T47D (cell line): ENCODE measurements around the gene INSYN2B.

Experiments
- DNase-seq, 2 experiments: peaks; one replicate each; pipeline versions ENCODE4 v3.0.0 to v3.0.0-alpha.2; 2011 to 2012; ENCODE audit warnings: low read depth in 1 of 2, low spot score in 1 of 2
- JUND ChIP-seq: IDR thresholded peaks from 2 replicates; pipeline ENCODE4 v1.6.1; 2012; ENCODE audit warnings: low read depth
- in situ Hi-C: cut with HindIII; loops from 2 replicates; pipeline ENCODE4 v1.10.0; 2016; ENCODE audit warnings: low sequenced_read_pairs, low pct_unique_long_range_greater_than_20kb

Gene INSYN2B

DNA sequence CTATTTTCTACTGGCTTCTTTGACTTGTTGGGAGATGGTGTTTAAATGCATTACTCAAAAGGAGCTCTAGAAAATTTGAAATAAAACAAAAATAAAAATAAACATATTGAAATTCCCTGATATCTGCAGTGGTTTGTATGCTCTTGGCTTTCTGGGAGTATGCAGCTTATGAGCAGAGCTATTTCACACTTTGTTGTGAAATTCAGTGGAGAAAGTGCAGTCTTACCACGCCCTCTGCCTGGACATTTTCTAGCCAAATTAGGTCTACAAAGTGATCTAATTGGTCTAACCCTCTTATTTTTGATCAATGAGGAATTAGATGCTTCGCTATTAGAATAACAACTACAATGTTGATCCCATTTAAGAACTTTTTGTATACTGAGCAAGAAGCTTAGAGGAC lies 66.8 kb downstream of the INSYN2B start:
- TF ChIP-seq JUND = no peak
- in situ Hi-C loops = no loop called here
- no peak for DNase-seq

- DNase-seq = no peak
- in situ Hi-C loops = no loop called here
- no peak for TF ChIP-seq JUND
Observed at GRCh38 chr5:169911448-169912212, 68.7 kb downstream of the INSYN2B start.

- DNase-seq = no peak
- TF ChIP-seq JUND = no peak
- in situ Hi-C loops = no loop called here
Observed at GRCh38 chr5:169910393-169910792, 69.9 kb downstream of the INSYN2B start.

DNA sequence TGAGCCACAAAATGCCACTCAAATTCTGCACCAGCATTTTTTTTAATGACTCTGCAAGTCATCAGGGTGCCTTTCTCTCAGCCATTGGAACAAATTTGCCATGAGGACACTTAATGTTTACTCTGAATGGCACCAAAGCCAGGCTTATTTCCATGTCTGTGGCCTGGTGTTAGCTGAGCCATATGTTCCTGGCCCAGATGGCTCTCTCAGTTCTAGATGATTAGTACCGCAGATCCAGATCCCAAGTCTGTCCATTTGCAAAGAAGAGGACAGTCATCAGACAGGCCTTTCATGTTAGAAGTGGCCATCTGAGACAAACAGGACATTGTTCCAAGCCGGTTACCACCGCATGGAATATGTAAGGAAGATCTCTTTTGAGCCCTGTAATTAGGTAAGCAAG lies 70.3 kb downstream of the INSYN2B start:
- DNase-seq = no peak
- TF ChIP-seq JUND = no peak
- in situ Hi-C loops = no loop called here

GRCh38 chr5:169908864-169909263 lies 71.4 kb downstream of the INSYN2B start:
- TF ChIP-seq JUND = no peak
- no peak for DNase-seq
- in situ Hi-C loops = no loop called here

GRCh38 chr5:169906745-169907649 lies 73.3 kb downstream of the INSYN2B start:
- DNase-seq = no peak

DNA sequence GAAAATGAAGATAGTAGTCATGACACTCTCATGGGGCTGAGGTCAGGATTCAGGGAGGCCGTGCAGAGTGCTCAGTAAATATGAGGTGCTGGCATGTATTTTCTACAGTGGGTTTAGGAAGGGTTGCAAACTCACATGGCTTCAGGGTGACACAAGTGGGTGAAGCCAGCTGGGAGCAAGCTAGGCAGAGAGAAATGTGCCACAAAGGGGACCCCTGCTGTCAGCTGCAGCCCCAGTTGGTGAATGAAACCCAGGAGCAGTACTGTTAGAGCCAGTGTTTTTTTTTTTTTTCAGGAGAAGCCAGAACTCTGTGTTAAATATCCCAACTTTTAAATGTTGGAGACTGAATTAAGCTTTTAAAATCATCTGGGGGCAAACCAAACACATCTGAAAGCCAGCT lies 75.3 kb downstream of the INSYN2B start:
- no peak for TF ChIP-seq JUND
- in situ Hi-C loops = no loop called here
- DNase-seq = no peak

More at GRCh38 chr5:169906745-169907649, 73.3 kb downstream of the INSYN2B start:
- in situ Hi-C loops = no loop called here
- TF ChIP-seq JUND = no peak

GRCh38 chr5:169904508-169904907 lies 75.8 kb downstream of the INSYN2B start:
- in situ Hi-C loops = no loop called here
- no peak for DNase-seq
- no peak for TF ChIP-seq JUND

GRCh38 chr5:169904059-169904458 lies 76.2 kb downstream of the INSYN2B start:
- in situ Hi-C loops = no loop called here
- DNase-seq = no peak
- TF ChIP-seq JUND = no peak

DNA sequence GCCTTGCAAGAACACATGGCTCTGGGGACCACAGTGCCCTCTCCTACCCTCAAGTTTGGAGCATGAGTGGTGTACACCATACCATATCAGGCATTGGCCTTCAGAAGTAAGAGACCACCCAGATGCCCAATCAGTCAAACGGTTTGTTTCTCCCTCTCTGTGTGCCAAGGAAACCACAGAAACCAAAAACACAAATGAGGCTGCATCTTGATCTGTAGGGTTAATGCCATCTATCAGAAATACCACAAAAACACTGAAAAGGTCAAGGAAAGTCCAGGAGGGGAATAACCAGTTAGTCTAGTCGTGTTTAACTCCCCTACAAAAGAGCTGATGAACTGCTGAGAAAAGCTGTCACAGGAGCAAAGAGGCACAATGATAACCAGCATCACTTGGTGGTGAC lies 78.4 kb downstream of the INSYN2B start:
- TF ChIP-seq JUND = no peak
- no peak for DNase-seq
- in situ Hi-C loops = no loop called here

GRCh38 chr5:169897481-169897880 lies 82.8 kb downstream of the INSYN2B start:
- TF ChIP-seq JUND = no peak
- in situ Hi-C loops = no loop called here
- no peak for DNase-seq

DNA sequence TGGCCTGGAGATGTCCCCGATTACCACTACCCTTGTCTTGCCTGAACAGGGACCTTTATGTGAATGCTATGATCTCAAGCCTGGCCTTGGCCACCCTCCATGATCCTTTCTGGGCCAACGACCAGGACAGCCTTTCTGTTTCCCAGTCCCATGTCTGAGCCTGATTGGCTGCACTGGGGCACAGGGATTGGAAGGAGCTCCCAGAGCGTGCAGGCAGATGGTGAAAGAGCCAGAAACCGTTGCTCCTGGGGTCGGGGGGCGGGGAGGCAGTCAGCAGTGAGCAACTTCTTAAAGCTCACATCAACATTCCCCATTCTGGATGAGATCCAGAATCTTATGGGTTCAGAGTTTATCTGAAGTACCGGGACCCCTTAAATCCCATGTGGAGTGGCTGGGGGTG lies 84.4 kb downstream of the INSYN2B start:
- no peak for DNase-seq
- in situ Hi-C loops = no loop called here
- no peak for TF ChIP-seq JUND

GRCh38 chr5:169893571-169893970 lies 86.7 kb downstream of the INSYN2B start:
- in situ Hi-C loops = no loop called here
- TF ChIP-seq JUND = no peak
- no peak for DNase-seq
